K562 (cell line): ENCODE measurements around the gene EPHA10. TPM values are rescaled to one million over a fixed set of nuclear protein-coding genes. Genes with fewer than 3 reads are reported as not detected.

Experiments used
- KLF10 ChIP-seq: fragments of 250-450 bp; sonication (Bioruptor Pico); IDR thresholded peaks from 2 replicates; pipeline ENCODE4 v1.6.1; 2021; ENCODE audit warnings: matching md5 sums
- L3MBTL2 ChIP-seq: fragments of 450-650 bp; IDR thresholded peaks from 2 replicates; pipeline ENCODE4 v1.6.1; 2016; ENCODE audit warnings: mild to moderate bottlenecking, moderate library complexity
- LARP7 ChIP-seq: fragments of 450-650 bp; IDR thresholded peaks from 2 replicates; pipeline ENCODE4 v1.6.1; 2016
- MEF2A ChIP-seq: IDR thresholded peaks from 2 replicates; pipeline ENCODE4 v1.6.1; 2011; ENCODE audit warnings: low read depth, mild to moderate bottlenecking, low read length, moderate library complexity; ENCODE audit not compliant: control insufficient read depth
- MXI1 ChIP-seq: IDR thresholded peaks from 2 replicates; pipeline ENCODE4 v1.6.1; 2011; ENCODE audit warnings: low read depth, mild to moderate bottlenecking, improper control_type of control experiment, low read length
- NFYB ChIP-seq: IDR thresholded peaks from 2 replicates; pipeline ENCODE4 v1.6.1; 2011; ENCODE audit warnings: mild to moderate bottlenecking, moderate library complexity; ENCODE audit not compliant: insufficient read length; ENCODE audit errors: extremely low read depth
- PCBP2 ChIP-seq: fragments of 200-400 bp; formaldehyde crosslinking; IDR thresholded peaks from 2 replicates; pipeline ENCODE4 v1.6.1; 2018; ENCODE audit warnings: low read length, low read depth, mild to moderate bottlenecking, moderate library complexity; ENCODE audit not compliant: poor library complexity, severe bottlenecking
- PML ChIP-seq: IDR thresholded peaks from 2 replicates; pipeline ENCODE4 v1.6.1; 2012; ENCODE audit warnings: low read length, inconsistent platforms
- SRSF3 ChIP-seq: fragments of 200-400 bp; formaldehyde crosslinking; IDR thresholded peaks from 2 replicates; pipeline ENCODE4 v1.6.1; 2016; ENCODE audit warnings: mild to moderate bottlenecking, low read length, moderate library complexity; ENCODE audit not compliant: insufficient read depth
- THRA ChIP-seq: fragments of 450-650 bp; IDR thresholded peaks from 2 replicates; pipeline ENCODE4 v1.6.1; 2017; ENCODE audit warnings: mild to moderate bottlenecking, moderate library complexity
- VEZF1 ChIP-seq: fragments of 200-800 bp; sonication (Bioruptor generic); IDR thresholded peaks from 2 replicates; pipeline ENCODE4 v1.6.1; 2017; ENCODE audit warnings: missing genetic modification characterization, missing compliant biosample characterization
- ZBTB1 ChIP-seq: sonication (generic); formaldehyde crosslinking; IDR thresholded peaks from 2 replicates; pipeline ENCODE4 v1.8.1; 2023; ENCODE audit warnings: missing genetic modification reagents, low read depth, mild to moderate bottlenecking, borderline replicate concordance
- ZFP1 ChIP-seq: fragments of 450-650 bp; formaldehyde crosslinking; IDR thresholded peaks from 2 replicates; pipeline ENCODE4 v1.4.0; 2020; ENCODE audit warnings: mild to moderate bottlenecking, mixed read lengths
- ZNF140 ChIP-seq: fragments of 250-450 bp; sonication (Bioruptor Pico); IDR thresholded peaks from 2 replicates; pipeline ENCODE4 v1.8.0; 2021; ENCODE audit warnings: moderate library complexity, mild to moderate bottlenecking, inconsistent platforms
- ZNF280B ChIP-seq: fragments of 250-450 bp; sonication (Bioruptor Pico); IDR thresholded peaks from 2 replicates; pipeline ENCODE4 v1.5.1; 2021; ENCODE audit warnings: mild to moderate bottlenecking
- ZNF445 ChIP-seq: fragments of 250-450 bp; sonication (Bioruptor Pico); IDR thresholded peaks from 2 replicates; pipeline ENCODE4 v1.4.0; 2020; ENCODE audit warnings: low read depth, mild to moderate bottlenecking, moderate library complexity
- ZNF592 ChIP-seq: fragments of 450-650 bp; IDR thresholded peaks from 2 replicates; pipeline ENCODE4 v1.6.1; 2017; ENCODE audit warnings: antibody characterized with exemption, mild to moderate bottlenecking
- polyA plus RNA-seq, 8 experiments: library from polyadenylated mRNA; depleted of rRNA in 4 of 8; stranded (reverse) in 5 of 8; unstranded in 3 of 8; fragments of >200 nt; fragmentation: Nextera tagmentation in 2 of 8; fragmentation: Illumina TruSeq in 1 of 8; extraction: Ambion mirVana in 2 of 8; extraction: Trizol in 1 of 8; gene quantifications; 2 replicates each; pipeline versions ENCODE4 v1.2.1 to v1.2.3, GENCODE V29; 2011 to 2014; ENCODE audit warnings: inconsistent platforms in 1 of 8, missing spikeins in 1 of 8
- total RNA-seq, 7 experiments: library from RNA; depleted of rRNA in 6 of 7; stranded (reverse); fragments of >200 nt in 6 of 7; fragmentation: Illumina TruSeq in 2 of 7; extraction: Trizol in 2 of 7; gene quantifications; 2 replicates each; pipeline versions ENCODE4 v1.2.1 to v1.2.3, GENCODE V29; 2011 to 2021; ENCODE audit warnings: low replicate concordance in 1 of 7
- TF ChIP-seq, protein P1 (sequence below): sonication (generic); IDR thresholded peaks from 2 replicates; pipeline ENCODE4 v1.6.1; 2016

Gene EPHA10
- total and polyA plus RNA-seq, 9 of the 15 experiments (the other 6 are each of a cell fraction or from before 2014, with no cell fraction given), result 0.03 TPM; not detected in 8

DNA sequence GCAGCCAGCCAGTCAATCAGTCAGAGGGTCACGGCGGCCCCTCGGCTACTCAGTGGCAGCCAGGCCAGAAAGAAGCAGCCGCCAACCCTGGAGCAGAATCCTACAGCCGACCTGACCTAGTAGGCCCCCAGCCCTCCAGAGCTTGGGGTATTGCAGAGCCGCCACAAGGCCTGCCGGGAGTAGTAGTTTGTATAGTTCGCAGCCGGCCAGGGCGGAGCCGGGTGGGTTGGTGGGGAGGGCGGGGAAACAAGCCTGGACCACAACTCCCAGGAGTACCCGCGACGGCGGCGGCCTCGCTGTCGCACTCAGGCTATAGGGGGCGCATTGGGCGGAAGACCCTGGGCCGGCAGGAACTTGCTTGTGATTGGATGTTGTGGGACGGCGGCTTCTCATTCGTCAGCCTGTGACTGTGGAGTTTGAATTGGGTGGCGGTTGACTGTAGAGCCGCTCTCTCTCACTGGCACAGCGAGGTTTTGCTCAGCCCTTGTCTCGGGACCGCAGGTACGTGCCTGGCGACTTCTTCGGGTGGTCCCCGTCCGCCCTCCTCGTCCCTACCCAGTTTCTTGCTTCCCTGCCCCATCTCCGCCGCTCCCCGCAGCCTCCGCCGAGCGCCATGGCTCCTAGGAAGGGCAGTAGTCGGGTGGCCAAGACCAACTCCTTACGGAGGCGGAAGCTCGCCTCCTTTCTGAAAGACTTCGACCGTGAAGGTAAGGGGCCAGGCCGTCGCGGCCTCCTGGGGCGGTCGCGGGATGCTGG lies 72.7 kb downstream of the EPHA10 start, which contains the start of gene CDCA8 (continued):
- TF ChIP-seq ZNF592 (no peak), ZNF280B (CRISPR knock-in tag) (no peak), L3MBTL2 (no peak), LARP7 (no peak), MEF2A (no peak), MXI1 (peak; percentile 36), SRSF3 (no peak; the same call in 1 of the 2 replicates), VEZF1 (CRISPR knock-in tag) (peak; percentile 82), PCBP2 (no peak), ZNF140 (CRISPR knock-in tag) (no peak), PML (0 out of 2 replicates have a peak, but pooled peaks have one; percentile 19), ZFP1 (no peak), ZBTB1 (CRISPR knock-in tag) (no peak; the same call in 1 of the 2 replicates), THRA (no peak), KLF10 (CRISPR knock-in tag) (no peak), NFYB (peak; percentile 89), ZNF445 (CRISPR knock-in tag) (no peak)
- TF ChIP-seq, protein P1, sequence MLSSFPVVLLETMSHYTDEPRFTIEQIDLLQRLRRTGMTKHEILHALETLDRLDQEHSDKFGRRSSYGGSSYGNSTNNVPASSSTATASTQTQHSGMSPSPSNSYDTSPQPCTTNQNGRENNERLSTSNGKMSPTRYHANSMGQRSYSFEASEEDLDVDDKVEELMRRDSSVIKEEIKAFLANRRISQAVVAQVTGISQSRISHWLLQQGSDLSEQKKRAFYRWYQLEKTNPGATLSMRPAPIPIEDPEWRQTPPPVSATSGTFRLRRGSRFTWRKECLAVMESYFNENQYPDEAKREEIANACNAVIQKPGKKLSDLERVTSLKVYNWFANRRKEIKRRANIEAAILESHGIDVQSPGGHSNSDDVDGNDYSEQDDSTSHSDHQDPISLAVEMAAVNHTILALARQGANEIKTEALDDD, result no peak
